Right ventricle myocardium inferior (tissue), 1 donor: ENCODE results near the gene AKAP8. TPM values are rescaled to one million over a fixed set of nuclear protein-coding genes. Genes with fewer than 3 reads are reported as not detected.
"Not testable (repeated sequence)": the region's sequence is repeated elsewhere in the genome, so short reads cannot be mapped to it uniquely, and the experiment has no call there.

Source experiments
- ATAC-seq: fragments of 200-7000 bp; cut with Tn5 transposase; one replicate; pipeline ENCODE4 v1.9.1; 2020; ENCODE audit warnings: mild to moderate bottlenecking, moderate library complexity
- DNase-seq: peaks from one replicate; pipeline ENCODE4 v3.0.0; 2021; ENCODE audit errors: missing footprints
- intact Hi-C: fragments of 100-400 bp; cut with DNase I; formaldehyde crosslinking; loops from one replicate; pipeline ENCODE4 v1.11.0; 2022
- total RNA-seq: library from RNA; stranded (reverse); fragmentation: NEBNext Ultra II Directional; extraction: Animal tissue kit (Norgen Biotek cat#: 25700); gene quantifications from one replicate; pipeline ENCODE4 v1.2.1, GENCODE V29; 2021
- donor health status: DM: no; HTN: yes; CAD: no; lungs with severe emphysema.

Gene AKAP8
- total RNA-seq, 1 donor from 2014 or later = 19.8 TPM

DNA sequence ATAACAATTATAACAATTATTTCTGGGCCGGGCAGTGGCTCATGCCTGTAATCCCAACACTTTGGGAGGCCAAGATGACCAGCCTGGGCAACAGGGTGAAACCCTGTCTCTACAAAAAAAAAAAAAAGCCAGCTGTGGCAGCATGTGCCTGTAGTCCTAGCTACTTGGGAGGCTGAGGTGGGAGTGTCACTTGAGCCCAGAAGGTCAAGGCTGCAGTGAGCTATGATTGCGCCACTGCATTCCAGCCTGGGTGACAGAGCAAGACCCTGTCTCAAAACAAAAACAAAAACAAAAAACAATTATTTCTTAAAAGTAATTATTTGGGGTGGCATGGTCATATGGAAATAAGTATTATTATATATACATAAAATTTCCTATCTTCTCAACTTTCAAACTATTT is 31.8 kb upstream of the AKAP8 start:
- DNase-seq = peak; percentile 32
- intact Hi-C loops, ATAC-seq: not testable (repeated sequence)

- ATAC-seq = no peak
- DNase-seq = no peak
- intact Hi-C loops = no loop called here
Observed at GRCh38 chr19:15404780-15405211, 25.2 kb upstream of the AKAP8 start.

- DNase-seq (no peak), ATAC-seq (peak; percentile 59)
- intact Hi-C loops = no loop called here
Observed at GRCh38 chr19:15404097-15404779, 24.7 kb upstream of the AKAP8 start.

DNA sequence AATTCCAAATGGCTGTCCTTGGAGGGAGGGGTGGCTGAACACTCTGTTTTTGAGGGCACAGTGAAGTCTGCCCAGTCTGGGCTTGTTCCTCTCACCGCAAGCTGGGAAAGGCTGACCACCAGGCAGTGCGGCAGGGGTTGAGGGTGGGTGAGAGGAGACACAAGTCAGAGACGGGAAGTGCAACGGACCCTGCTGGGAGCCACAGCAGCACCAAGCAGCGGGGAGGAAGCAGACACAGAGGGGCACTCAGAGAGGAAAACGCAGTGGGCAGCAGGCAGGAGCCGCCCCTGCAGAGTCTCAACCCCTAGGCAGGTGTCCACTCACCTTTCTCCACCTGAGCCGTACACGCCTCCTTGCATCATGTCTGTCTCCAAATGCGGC is 23.6 kb upstream of the AKAP8 start:
- ATAC-seq = no peak
- no peak for DNase-seq
- intact Hi-C loops = no loop called here

- DNase-seq (no peak), ATAC-seq (peak; percentile 78)
- intact Hi-C loops = no loop called here
Observed at GRCh38 chr19:15402411-15403150, 23.0 kb upstream of the AKAP8 start.

GRCh38 chr19:15401397-15401710 is 21.8 kb upstream of the AKAP8 start:
- DNase-seq = no peak
- intact Hi-C loops = no loop called here
- ATAC-seq = no peak

- intact Hi-C loops = no loop called here
- no peak for ATAC-seq
- DNase-seq = no peak
Observed at GRCh38 chr19:15400521-15401396, 21.2 kb upstream of the AKAP8 start.

DNA sequence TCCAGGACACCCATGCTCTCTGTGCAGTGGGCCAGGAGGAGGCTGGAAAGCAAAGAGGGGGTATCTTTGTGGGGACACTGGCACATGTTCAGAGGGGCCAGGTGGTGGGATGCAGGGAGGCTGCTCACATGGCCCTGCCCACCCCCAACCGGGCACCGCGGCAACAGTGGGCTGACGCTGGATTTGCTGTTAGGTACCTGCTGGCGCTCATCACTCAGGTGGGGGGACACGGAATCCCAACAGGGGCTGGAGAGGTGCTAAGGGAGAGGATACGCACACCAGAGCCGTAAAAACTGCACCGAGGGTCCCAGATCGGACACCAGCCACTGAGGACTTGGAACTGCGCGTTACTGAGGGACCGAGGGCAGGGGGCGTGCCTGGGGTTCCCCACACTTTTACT is 20.0 kb upstream of the AKAP8 start:
- DNase-seq = no peak
- ATAC-seq = no peak
- intact Hi-C loops = no loop called here

DNA sequence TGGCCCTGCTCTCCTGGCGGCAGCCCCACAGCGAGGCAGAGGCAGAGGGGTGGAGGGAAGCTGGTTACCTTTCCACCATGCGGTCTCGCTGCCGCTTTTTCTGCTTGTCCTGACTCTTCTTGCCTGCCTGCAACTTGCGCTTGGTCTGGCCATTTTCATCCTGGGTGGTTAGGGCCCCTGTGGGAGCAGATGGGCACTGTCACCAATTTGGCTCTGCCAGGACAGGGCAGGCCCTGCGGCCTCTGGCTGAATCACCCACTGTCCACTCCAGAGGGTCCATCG is 19.6 kb upstream of the AKAP8 start:
- no peak for ATAC-seq
- DNase-seq = no peak
- intact Hi-C loops = no loop called here

DNA sequence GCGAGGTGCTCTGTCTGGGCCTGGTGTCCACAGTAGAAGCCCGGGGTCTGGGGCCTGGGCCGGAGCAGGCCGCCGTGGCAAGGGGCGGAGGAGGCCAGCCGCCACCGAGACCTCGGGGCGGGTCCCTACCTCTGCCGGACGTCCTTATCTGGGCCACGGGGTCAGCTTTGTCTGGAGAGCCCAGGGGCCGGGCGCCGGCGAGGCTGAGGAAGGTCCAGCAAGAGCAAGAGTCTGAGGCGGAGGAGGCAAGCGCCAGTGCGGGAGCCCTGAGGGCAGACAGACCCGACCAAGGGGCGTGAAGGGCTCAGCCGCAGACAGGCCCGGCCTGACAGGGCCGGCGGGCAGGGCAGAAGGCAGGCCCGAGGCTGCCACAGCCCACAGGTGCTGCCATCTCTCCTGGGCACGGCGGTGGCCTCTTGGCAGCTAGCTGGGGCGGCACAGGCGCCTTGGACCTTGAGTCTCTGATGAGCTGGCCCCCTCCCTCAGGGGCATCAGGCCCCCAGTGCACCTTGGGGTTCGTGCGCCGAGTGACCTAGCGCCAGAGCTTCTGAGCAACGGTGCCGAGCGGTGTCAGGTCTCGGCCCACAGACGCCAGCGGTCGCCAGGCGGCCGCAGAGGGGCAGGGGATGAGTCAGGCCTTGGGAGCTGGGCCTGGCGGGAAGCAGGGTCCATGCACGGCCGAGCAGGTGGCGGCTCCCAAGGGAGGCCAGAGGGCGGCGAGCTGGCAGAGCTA is 19.1 kb upstream of the AKAP8 start:
- ATAC-seq (no peak), DNase-seq (no peak)
- intact Hi-C loops = no loop called here

DNA sequence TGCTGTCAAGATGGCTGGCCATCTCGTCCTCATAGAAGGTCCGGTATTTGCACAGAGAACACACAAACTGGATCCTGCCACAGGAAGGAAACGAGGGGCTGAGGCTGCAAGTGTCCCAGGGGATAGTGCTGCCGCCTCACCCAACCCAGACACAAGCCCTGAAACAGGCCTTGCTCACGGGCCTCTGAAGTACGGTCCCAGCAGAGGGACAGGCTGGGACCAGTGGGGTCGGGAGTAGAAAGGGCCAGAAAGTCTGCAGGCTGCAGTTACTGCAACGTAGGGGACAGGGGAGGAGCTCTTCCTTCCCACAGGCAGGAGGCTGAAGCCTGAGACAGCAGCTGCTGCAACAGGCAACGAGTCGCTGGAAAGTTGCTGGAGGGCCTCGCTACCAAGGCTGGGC is 18.2 kb upstream of the AKAP8 start:
- ATAC-seq = no peak
- intact Hi-C loops = no loop called here
- no peak for DNase-seq

DNA sequence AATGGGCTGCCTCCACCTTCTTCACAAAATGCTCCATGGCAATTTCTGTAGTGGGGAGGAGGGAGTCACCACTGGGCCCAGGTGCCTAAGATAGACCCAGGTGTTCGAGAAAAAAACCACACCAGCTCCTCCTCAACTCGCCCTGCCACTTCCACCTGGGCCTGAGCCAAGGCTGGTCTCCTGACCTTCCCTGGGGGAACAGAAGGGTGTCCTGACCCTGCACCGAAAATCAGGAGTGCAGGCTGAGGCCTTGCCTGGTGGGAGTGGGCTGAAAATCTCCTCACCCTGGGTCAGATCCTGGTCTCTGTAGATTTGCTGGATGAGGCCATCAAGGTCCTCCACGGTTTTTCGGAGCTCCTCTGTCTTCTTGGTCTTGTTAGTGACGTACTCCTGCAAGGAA is 17.6 kb upstream of the AKAP8 start:
- no peak for DNase-seq
- ATAC-seq = no peak
- intact Hi-C loops = no loop called here

DNA sequence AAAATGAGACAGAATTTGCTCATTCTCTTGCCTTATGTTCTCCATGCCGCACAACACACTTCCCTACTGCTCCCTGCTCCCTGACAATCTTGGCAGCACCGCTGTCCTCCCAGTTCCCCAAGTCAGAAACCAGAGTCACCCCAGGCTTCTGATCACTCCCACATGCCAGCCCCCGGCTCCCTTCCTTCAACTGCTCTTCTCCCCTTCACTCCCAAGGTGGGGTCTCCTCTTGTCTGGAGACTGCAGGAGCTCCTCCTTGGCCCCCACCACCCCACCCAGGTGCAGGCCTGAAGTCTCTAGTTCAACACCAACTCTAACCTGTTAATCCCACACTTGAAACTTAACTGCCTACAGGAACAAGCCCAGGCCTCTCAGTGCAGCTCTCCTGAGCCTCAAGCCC is 16.8 kb upstream of the AKAP8 start:
- intact Hi-C loops = no loop called here
- ATAC-seq (no peak), DNase-seq (no peak)

DNA sequence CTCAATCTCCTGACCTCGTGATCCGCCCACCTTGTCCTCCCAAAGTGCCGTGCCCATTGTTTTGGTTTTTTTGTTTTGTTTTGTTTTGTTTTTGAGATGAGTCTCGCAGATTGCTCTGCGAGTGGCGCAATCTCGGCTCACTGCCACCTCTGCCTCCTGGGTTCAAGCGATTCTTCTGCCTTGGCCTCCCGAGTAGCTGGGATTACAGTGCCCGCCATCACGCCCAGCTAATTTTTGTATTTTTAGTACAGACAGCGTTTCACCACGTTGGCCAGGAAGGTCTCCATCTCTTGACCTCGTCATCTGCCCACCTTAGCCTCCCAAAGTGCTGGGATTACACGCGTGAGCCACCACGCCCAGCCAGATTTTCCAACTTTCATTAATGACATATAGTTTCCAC is 15.7 kb upstream of the AKAP8 start:
- DNase-seq, intact Hi-C loops, ATAC-seq: not testable (repeated sequence)

DNA sequence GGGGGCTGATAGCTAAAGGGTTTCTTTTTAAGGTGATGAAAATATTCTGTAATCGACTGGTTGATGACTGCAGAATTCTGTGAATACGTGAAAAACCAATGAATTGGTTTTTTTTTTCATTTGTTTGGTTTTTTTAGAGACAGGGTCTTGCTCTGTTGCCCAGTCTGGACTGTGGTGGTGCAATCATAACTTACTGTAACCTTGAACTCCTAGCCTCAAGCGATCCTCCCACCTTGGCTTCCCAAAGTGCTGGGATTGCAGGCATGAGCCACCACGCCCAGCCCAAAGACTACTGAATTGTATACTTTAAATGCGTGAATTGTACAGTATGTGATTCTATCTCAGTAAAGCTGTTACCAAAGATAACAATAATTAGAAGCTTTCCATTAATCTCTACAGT is 14.8 kb upstream of the AKAP8 start:
- no peak for DNase-seq
- intact Hi-C loops = no loop called here
- ATAC-seq = no peak

GRCh38 chr19:15393963-15394362 is 14.4 kb upstream of the AKAP8 start:
- no peak for ATAC-seq
- no peak for DNase-seq
- intact Hi-C loops = no loop called here

- no peak for DNase-seq
- intact Hi-C loops = no loop called here
- no peak for ATAC-seq
Observed at GRCh38 chr19:15390814-15391213, 11.2 kb upstream of the AKAP8 start.

DNA sequence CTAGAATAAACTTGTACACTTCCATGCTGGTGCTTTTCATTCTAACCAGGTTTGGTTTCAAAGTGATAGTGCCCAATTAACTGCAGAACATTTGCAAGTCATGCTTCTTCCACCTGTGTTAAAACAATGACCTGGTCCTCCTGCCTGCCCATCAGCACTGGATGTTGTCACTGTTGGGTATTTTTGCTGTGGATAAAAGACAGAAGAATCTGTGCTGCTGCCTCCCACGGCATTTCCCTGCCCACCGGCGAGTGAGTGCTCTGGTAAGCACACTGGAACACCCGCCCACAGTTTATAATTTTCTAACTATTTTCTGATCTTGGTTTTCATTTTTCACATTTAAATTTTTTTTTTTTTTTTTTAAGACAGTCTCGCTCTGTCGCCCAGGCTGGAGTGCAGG is 2.3 kb upstream of the AKAP8 start:
- DNase-seq = no peak
- ATAC-seq = no peak
- intact Hi-C loops = loop anchor here (5.0 kb wide), 1 partner anchor 35 kb away; the partner anchor contains the start of gene AKAP8L

DNA sequence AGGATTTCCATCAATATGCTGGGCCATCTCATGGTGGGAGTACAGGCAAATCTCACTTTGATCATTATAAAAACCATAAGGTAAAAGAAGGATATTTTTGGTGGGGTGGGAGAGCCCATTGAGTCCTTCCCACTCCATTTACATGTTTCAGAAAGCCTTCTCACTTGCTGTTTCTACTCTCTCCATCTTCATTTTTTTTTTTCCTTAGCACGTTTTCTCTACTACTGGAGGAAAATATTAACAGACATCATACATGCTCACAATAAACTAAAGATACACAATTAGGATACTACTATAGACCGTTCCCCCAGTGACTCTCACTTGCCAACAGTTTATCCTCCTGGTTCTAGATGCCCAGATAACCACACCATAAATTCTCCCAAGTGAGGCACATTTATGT is 1.8 kb upstream of the AKAP8 start:
- intact Hi-C loops = loop anchor here (5.0 kb wide), 1 partner anchor 36 kb away; the partner anchor contains the start of gene AKAP8L
- DNase-seq = no peak
- ATAC-seq = no peak
